Trophoblast cell (in vitro differentiated cells and primary cell): ENCODE measurements around the gene URAD.

Source experiments
- DNase-seq, 2 donors: peaks; one replicate each; pipeline ENCODE4 v3.0.0-alpha.2; 2016
- H2AFZ ChIP-seq: 2 replicates; pipeline ENCODE4 v1.6.1; 2013; ENCODE audit warnings: low read length, moderate library complexity, mild to moderate bottlenecking; ENCODE audit not compliant: insufficient read depth, poor library complexity
- H2AK5ac ChIP-seq: 2 replicates; pipeline ENCODE4 v1.6.1; 2013; ENCODE audit warnings: mild to moderate bottlenecking, low read length
- H2BK120ac ChIP-seq: 2 replicates; pipeline ENCODE4 v1.6.1; 2013; ENCODE audit warnings: low read length, mild to moderate bottlenecking, moderate library complexity; ENCODE audit not compliant: insufficient read depth, poor library complexity
- H2BK12ac ChIP-seq: 2 replicates; pipeline ENCODE4 v1.6.1; 2013; ENCODE audit warnings: mild to moderate bottlenecking, low read length, moderate library complexity
- H2BK5ac ChIP-seq: 2 replicates; pipeline ENCODE4 v1.6.1; 2013; ENCODE audit warnings: low read length, low read depth, moderate library complexity, mild to moderate bottlenecking; ENCODE audit not compliant: poor library complexity
- H3K14ac ChIP-seq: 2 replicates; pipeline ENCODE4 v1.6.1; 2013; ENCODE audit warnings: mild to moderate bottlenecking, low read length
- H3K18ac ChIP-seq: 2 replicates; pipeline ENCODE4 v1.6.1; 2013; ENCODE audit warnings: mild to moderate bottlenecking, low read length
- H3K23ac ChIP-seq: 2 replicates; pipeline ENCODE4 v1.6.1; 2013; ENCODE audit warnings: low read length
- H3K27ac ChIP-seq: 2 replicates; pipeline ENCODE4 v1.5.1; 2013; ENCODE audit warnings: low read depth, mild to moderate bottlenecking, inconsistent platforms, low read length, moderate library complexity
- H3K27me3 ChIP-seq: 2 replicates; pipeline ENCODE4 v1.6.1; 2013; ENCODE audit warnings: inconsistent platforms, mild to moderate bottlenecking, low read length, moderate library complexity; ENCODE audit not compliant: insufficient read depth
- H3K36me3 ChIP-seq, 2 experiments: 1 replicate in 1 of 2; 2 replicates in 1 of 2; pipeline ENCODE4 v1.6.1; 2013; ENCODE audit warnings: low read length in 2 of 2, mild to moderate bottlenecking in 2 of 2, moderate library complexity in 1 of 2; ENCODE audit not compliant: insufficient read depth in 2 of 2, control insufficient read depth in 1 of 2
- H3K4ac ChIP-seq: 2 replicates; pipeline ENCODE4 v1.6.1; 2013; ENCODE audit warnings: low read depth, mild to moderate bottlenecking, low read length, moderate library complexity
- H3K4me1 ChIP-seq, 2 experiments: 1 replicate in 1 of 2; 2 replicates in 1 of 2; pipeline ENCODE4 v1.6.1; 2013; ENCODE audit warnings: low read length in 2 of 2, mild to moderate bottlenecking in 2 of 2, moderate library complexity in 1 of 2; ENCODE audit not compliant: insufficient read depth in 2 of 2, control insufficient read depth in 1 of 2
- H3K4me2 ChIP-seq: 2 replicates; pipeline ENCODE4 v1.6.1; 2013; ENCODE audit warnings: inconsistent platforms, mild to moderate bottlenecking, low read length, moderate library complexity
- H3K4me3 ChIP-seq: 2 replicates; pipeline ENCODE4 v1.5.1; 2013; ENCODE audit warnings: mild to moderate bottlenecking, low read depth, low read length, inconsistent platforms
- H3K79me1 ChIP-seq: one replicate; pipeline ENCODE4 v1.6.1; 2013; ENCODE audit warnings: low read length
- H3K79me2 ChIP-seq: 2 replicates; pipeline ENCODE4 v1.6.1; 2013; ENCODE audit warnings: low read length, mild to moderate bottlenecking; ENCODE audit not compliant: control insufficient read depth, insufficient read depth, poor library complexity
- H3K9ac ChIP-seq: 2 replicates; pipeline ENCODE4 v1.6.1; 2013; ENCODE audit warnings: mild to moderate bottlenecking, low read length
- H3K9me3 ChIP-seq: 2 replicates; pipeline ENCODE4 v1.6.1; 2013; ENCODE audit warnings: low read depth, mild to moderate bottlenecking, control low read depth, inconsistent platforms, low read length; ENCODE audit not compliant: insufficient read depth
- H4K12ac ChIP-seq: 2 replicates; pipeline ENCODE4 v1.6.1; 2013; ENCODE audit warnings: low read depth, mild to moderate bottlenecking, low read length, moderate library complexity
- H4K8ac ChIP-seq: 2 replicates; pipeline ENCODE4 v1.6.1; 2013; ENCODE audit warnings: low read depth, mild to moderate bottlenecking, low read length, moderate library complexity
- H4K91ac ChIP-seq: one replicate; pipeline ENCODE4 v1.6.1; 2013; ENCODE audit warnings: low read depth, mild to moderate bottlenecking, low read length, moderate library complexity
- WGBS: extraction: QIAGEN DNeasy Blood & Tissue Kit; methylation state at CpG from one replicate; pipeline ENCODE4 v1.1.7; 2013; ENCODE audit warnings: missing lambda C conversion rate; ENCODE audit not compliant: insufficient read length, insufficient coverage; ENCODE audit errors: extremely low coverage; 5-methylcytosine and 5-hydroxymethylcytosine counted together

Gene URAD

DNA sequence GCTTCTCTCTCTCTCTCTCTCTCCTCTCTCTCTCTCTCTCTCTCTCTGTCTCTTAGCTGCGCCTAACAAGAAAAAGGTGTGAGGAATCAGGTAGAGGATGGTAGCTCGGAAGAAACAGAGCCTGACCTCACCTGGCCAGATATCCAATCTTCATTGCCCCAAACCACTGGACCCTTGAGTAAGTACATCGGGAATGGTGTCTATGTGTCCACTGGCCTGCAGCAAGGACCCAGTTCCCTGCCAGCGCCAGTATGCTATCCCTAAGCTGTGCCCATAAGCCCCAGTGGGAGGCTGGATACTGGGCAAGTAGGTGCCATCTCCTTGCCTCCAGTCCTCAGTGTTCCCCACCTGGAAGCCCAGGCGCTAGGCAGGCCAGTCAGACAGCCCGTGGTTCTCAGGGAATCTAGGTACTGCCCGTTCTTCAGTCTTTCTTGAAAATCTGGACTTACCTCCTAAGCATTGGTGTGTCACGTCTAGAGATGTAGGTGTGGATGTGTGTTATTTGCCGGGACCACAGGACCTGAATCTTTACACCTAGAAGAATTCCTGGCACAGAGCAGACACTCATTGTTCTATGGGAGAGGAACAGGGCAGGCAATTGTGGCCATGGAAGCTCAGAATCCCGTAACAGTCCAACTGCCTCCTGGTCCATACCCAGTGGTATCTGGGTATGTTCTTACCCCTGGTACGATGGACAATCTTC lies 7.3 kb downstream of the URAD start:
- no peak overlapping the region for H3K4me2 ChIP-seq
- no peak overlapping the region for H3K23ac ChIP-seq
- peaks cover 3 to 6% of the 10 kb centered on the region in 2 experiments for H3K4me1 ChIP-seq
- no peak overlapping the region for H3K4me3 ChIP-seq
- H2BK120ac ChIP-seq: no peak overlapping the region
- no peak overlapping the region for H3K18ac ChIP-seq
- H3K27me3 ChIP-seq: peaks cover 65% of the 10 kb centered on the region
- no peaks in the 10 kb centered on the region for H3K36me3 ChIP-seq
- no peak overlapping the region for H2AK5ac ChIP-seq
- WGBS: no CpG with 5 or more reads among the region's 11 CpGs
- no peak overlapping the region for H3K9ac ChIP-seq
- no peaks in the 10 kb centered on the region for H3K79me1 ChIP-seq
- H3K9me3 ChIP-seq: peaks cover 5% of the 10 kb centered on the region
- no peak for DNase-seq
- no peak overlapping the region for H2BK5ac ChIP-seq
- no peak overlapping the region for H2BK12ac ChIP-seq
- no peak overlapping the region for H2AFZ ChIP-seq
- H4K12ac ChIP-seq: no peak overlapping the region
- no peak overlapping the region for H3K4ac ChIP-seq
- H3K79me2 ChIP-seq: no peaks in the 10 kb centered on the region
- no peak overlapping the region for H4K8ac ChIP-seq
- no peak overlapping the region for H3K14ac ChIP-seq
- no peak overlapping the region for H3K27ac ChIP-seq
- no peak overlapping the region for H4K91ac ChIP-seq

DNA sequence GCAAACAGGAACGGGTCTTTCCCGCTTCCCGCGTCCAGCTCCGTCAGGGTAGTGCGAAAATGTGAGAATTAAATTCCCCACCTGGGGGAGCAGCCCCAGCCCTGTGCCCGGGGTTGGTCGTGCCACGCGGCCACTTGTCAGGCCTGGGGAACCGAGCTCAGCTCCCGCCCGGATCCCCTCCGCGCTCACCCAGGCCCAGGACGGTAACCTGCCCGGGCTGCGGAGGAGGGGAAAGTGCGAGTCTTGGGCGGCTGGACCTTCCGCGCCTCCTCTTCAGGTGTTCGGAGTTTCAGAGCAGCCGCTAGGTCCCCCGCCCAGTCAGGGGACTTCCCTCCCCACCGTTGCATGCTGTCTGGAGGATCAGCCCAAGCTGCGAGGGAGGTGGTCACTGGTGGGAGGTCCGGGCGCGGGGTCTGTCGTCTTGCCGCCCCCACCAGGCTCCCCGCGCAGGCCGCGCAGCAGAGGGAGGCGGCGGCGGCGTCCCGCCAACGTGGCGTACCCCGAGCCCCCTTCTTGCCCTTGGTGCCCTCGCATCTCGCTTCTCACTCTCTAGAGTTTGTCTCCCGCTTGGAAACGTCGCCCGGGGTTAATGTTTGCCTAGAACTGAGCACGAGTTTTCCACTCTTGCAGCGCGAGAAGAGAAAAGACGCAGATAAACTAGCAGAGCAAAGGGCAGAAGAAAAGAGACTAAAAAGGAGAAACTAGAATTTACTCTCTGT lies 8.1 kb downstream of the URAD start:
- Histone ChIP-seq H3K14ac (no peak overlapping the region), H3K79me1 (no peaks in the 10 kb centered on the region), H2BK12ac (no peak overlapping the region), H3K4me2 (no peak overlapping the region), H3K4me3 (no peak overlapping the region), H4K8ac (no peak overlapping the region), H3K27me3 (peaks cover 72% of the 10 kb centered on the region), H2BK5ac (no peak overlapping the region), H3K79me2 (no peaks in the 10 kb centered on the region), H2AK5ac (no peak overlapping the region), H2BK120ac (no peak overlapping the region), H3K4ac (no peak overlapping the region), H3K9ac (no peak overlapping the region), H4K12ac (no peak overlapping the region), H3K27ac (no peak overlapping the region), H3K9me3 (peaks cover 5% of the 10 kb centered on the region), H3K36me3 (no peaks in the 10 kb centered on the region), H2AFZ (no peak overlapping the region), H3K23ac (no peak overlapping the region), H4K91ac (no peak overlapping the region), H3K18ac (no peak overlapping the region), H3K4me1 (peaks cover 3 to 6% of the 10 kb centered on the region in 2 experiments)
- WGBS: no CpG with 5 or more reads among the region's 54 CpGs
- DNase-seq: no peak

GRCh38 chr13:27979765-27980279 lies 8.7 kb downstream of the URAD start:
- Histone ChIP-seq H3K4me1 (peaks cover 3 to 6% of the 10 kb centered on the region in 2 experiments), H4K8ac (no peak overlapping the region), H3K9me3 (peaks cover 5% of the 10 kb centered on the region), H3K18ac (no peak overlapping the region), H2BK5ac (no peak overlapping the region), H3K27me3 (peaks cover 78% of the 10 kb centered on the region), H2AFZ (no peak overlapping the region), H3K27ac (no peak overlapping the region), H3K79me1 (no peaks in the 10 kb centered on the region), H2BK120ac (no peak overlapping the region), H3K4ac (no peak overlapping the region), H3K23ac (no peak overlapping the region), H3K4me3 (no peak overlapping the region), H3K36me3 (no peaks in the 10 kb centered on the region), H2AK5ac (no peak overlapping the region), H2BK12ac (no peak overlapping the region), H4K12ac (no peak overlapping the region), H3K9ac (no peak overlapping the region), H3K14ac (no peak overlapping the region), H4K91ac (no peak overlapping the region), H3K4me2 (no peak overlapping the region), H3K79me2 (no peaks in the 10 kb centered on the region)
- no CpG with 5 or more reads among the region's 15 CpGs for WGBS
- no peak for DNase-seq

GRCh38 chr13:27979001-27979643 lies 9.4 kb downstream of the URAD start:
- Histone ChIP-seq H2AK5ac (no peak overlapping the region), H3K9ac (no peak overlapping the region), H3K4ac (no peak overlapping the region), H3K27me3 (peaks cover 85% of the 10 kb centered on the region), H3K23ac (no peak overlapping the region), H3K4me1 (peaks cover 3 to 6% of the 10 kb centered on the region in 2 experiments), H2BK5ac (no peak overlapping the region), H2AFZ (no peak overlapping the region), H3K27ac (no peak overlapping the region), H3K79me2 (no peaks in the 10 kb centered on the region), H3K18ac (no peak overlapping the region), H4K8ac (no peak overlapping the region), H3K14ac (no peak overlapping the region), H2BK12ac (no peak overlapping the region), H3K36me3 (no peaks in the 10 kb centered on the region), H2BK120ac (no peak overlapping the region), H3K9me3 (peaks cover 5% of the 10 kb centered on the region), H4K91ac (no peak overlapping the region), H3K79me1 (no peaks in the 10 kb centered on the region), H3K4me3 (no peak overlapping the region), H4K12ac (no peak overlapping the region), H3K4me2 (no peak overlapping the region)
- WGBS: no CpG with 5 or more reads among the region's 15 CpGs
- DNase-seq: no peak
